ENCODE measurements around the gene MSH5. TPM values are rescaled to one million over a fixed set of nuclear protein-coding genes. Genes with fewer than 3 reads are reported as not detected.

The MSH5 gene
- total RNA-seq, 4 donors from 2014 or later = 7.8 to 13.8 (median 11.4) TPM

GRCh38 chr6:31811645-31812044 is 71.8 kb downstream of the MSH5 start:
- no peak overlapping the region for H3K4me3 ChIP-seq (ENCODE audit: low read depth, poor library complexity, severe bottlenecking)
- TF ChIP-seq CTCF (IDR thresholded peaks at IDR 0.05) (no peak), POLR2A (IDR thresholded peaks at IDR 0.05) (no peak)
- intact Hi-C loops (cut with DNase I; ENCODE audit: low total_unique reads) = no loop called here
- no peak for DNase-seq (ENCODE audit: low spot score in 2 of 2)
- WGBS, 2 donors = 90 to 91% methylated on average over 12 of the region's 12 CpGs

Small RNA genes lying within 50 kb of the gene (microRNA-seq; reads per million reads assigned to microRNA genes)
- 0 reads per million in 2 donors for gene MIR4646 (ENCODE audit: borderline number of aligned reads in 1 of 2, borderline replicate concordance in 2 of 2)

Other genes starting within 250 kb of the MSH5 start
- 1 to 10 TPM in 2 of 4 donors, under 1 TPM in 2; 0.61 to 2.6 (median 1.2) TPM for gene MICB, start 241.9 kb upstream of the MSH5 start, total RNA-seq
- gene MCCD1, start 211.0 kb upstream of the MSH5 start, total RNA-seq = not detected
- 100 to 1,000 TPM; 176 to 355 (median 238) TPM for gene DDX39B, start 198.0 kb upstream of the MSH5 start, total RNA-seq
- 1 to 10 TPM in 1 of 4 donors, under 1 TPM in 1, not detected in 2; 0.46 to 1.3 TPM for gene ATP6V1G2, start 193.4 kb upstream of the MSH5 start, total RNA-seq
- 10 to 100 TPM; 25.2 to 44.4 (median 28.5) TPM for gene NFKBIL1, start 192.4 kb upstream of the MSH5 start, total RNA-seq
- not detected for gene LTA, start 167.7 kb upstream of the MSH5 start, total RNA-seq
- gene TNF, start 164.4 kb upstream of the MSH5 start, total RNA-seq = 1 to 10 TPM in 1 of 4 donors, under 1 TPM in 3; 0.38 to 1.4 (median 0.59) TPM
- 1 to 10 TPM in 1 of 4 donors, not detected in 3; 1.1 TPM for gene LTB, start 157.6 kb upstream of the MSH5 start, total RNA-seq
- gene LST1, start 153.7 kb upstream of the MSH5 start, total RNA-seq = 1 to 10 TPM; 1.6 to 7.0 (median 4.4) TPM
- gene NCR3, start 147.0 kb upstream of the MSH5 start, total RNA-seq = not detected
- gene AIF1, start 124.8 kb upstream of the MSH5 start, total RNA-seq = 10 to 100 TPM in 1 of 4 donors, 1 to 10 TPM in 3; 4.8 to 13.7 (median 7.2) TPM
- 100 to 1,000 TPM in 1 of 4 donors, 10 to 100 TPM in 3; 57.4 to 131 (median 73.7) TPM for gene PRRC2A, start 119.3 kb upstream of the MSH5 start, total RNA-seq
- gene BAG6, start 87.3 kb upstream of the MSH5 start, total RNA-seq = 100 to 1,000 TPM; 255 to 338 (median 287) TPM
- gene APOM, start 84.1 kb upstream of the MSH5 start, total RNA-seq = 1 to 10 TPM; 1.7 to 7.2 (median 2.5) TPM
- gene C6orf47, start 79.2 kb upstream of the MSH5 start, total RNA-seq = 10 to 100 TPM; 35.8 to 39.9 (median 37.2) TPM
- gene GPANK1, start 75.0 kb upstream of the MSH5 start, total RNA-seq = 10 to 100 TPM; 22.3 to 32.5 (median 24.3) TPM
- gene CSNK2B, start 73.9 kb upstream of the MSH5 start, total RNA-seq = 100 to 1,000 TPM; 328 to 447 (median 416) TPM
- 10 to 100 TPM in 1 of 4 donors, 1 to 10 TPM in 3; 4.2 to 21.3 (median 7.1) TPM for gene LY6G5B, start 70.0 kb upstream of the MSH5 start, total RNA-seq
- gene LY6G5C, start 58.9 kb upstream of the MSH5 start, total RNA-seq = 1 to 10 TPM in 1 of 4 donors, not detected in 3; 1.6 TPM
- gene ABHD16A, start 36.7 kb upstream of the MSH5 start, total RNA-seq = 10 to 100 TPM; 49.9 to 61.8 (median 52.0) TPM
- gene LY6G6F, start 33.1 kb upstream of the MSH5 start, total RNA-seq = not detected
- gene LY6G6D, start 24.7 kb upstream of the MSH5 start, total RNA-seq = 1 to 10 TPM in 1 of 4 donors, not detected in 3; 9.5 TPM
- 100 to 1,000 TPM; 189 to 513 (median 237) TPM for gene LY6G6C, start 18.3 kb upstream of the MSH5 start, total RNA-seq
- 10 to 100 TPM in 1 of 4 donors, 1 to 10 TPM in 3; 6.0 to 10.5 (median 7.9) TPM for gene MPIG6B, start 16.6 kb upstream of the MSH5 start, total RNA-seq
- 100 to 1,000 TPM in 3 of 4 donors, 10 to 100 TPM in 1; 65.7 to 124 (median 106) TPM for gene DDAH2, start 10.7 kb upstream of the MSH5 start, total RNA-seq
- 100 to 1,000 TPM; 293 to 430 (median 393) TPM for gene CLIC1, start 3.5 kb upstream of the MSH5 start, total RNA-seq
- 10 to 100 TPM; 25.3 to 80.6 (median 55.3) TPM for gene SAPCD1, start 22.7 kb downstream of the MSH5 start, total RNA-seq
- 1 to 10 TPM in 3 of 4 donors, under 1 TPM in 1; 0.49 to 4.8 (median 1.4) TPM for gene VWA7, start 37.3 kb downstream of the MSH5 start, total RNA-seq
- gene VARS1, start 55.7 kb downstream of the MSH5 start, total RNA-seq = 10 to 100 TPM; 39.2 to 53.9 (median 46.9) TPM
- 10 to 100 TPM; 24.7 to 34.5 (median 28.7) TPM for gene LSM2, start 67.0 kb downstream of the MSH5 start, total RNA-seq
- gene HSPA1L, start 75.3 kb downstream of the MSH5 start, total RNA-seq = 1 to 10 TPM; 1.3 to 2.3 (median 1.8) TPM
- 100 to 1,000 TPM; 237 to 342 (median 321) TPM for gene HSPA1A, start 75.5 kb downstream of the MSH5 start, total RNA-seq
- 100 to 1,000 TPM; 378 to 549 (median 420) TPM for gene HSPA1B, start 87.7 kb downstream of the MSH5 start, total RNA-seq
- gene NEU1, start 122.8 kb downstream of the MSH5 start, total RNA-seq = 10 to 100 TPM; 29.1 to 47.6 (median 39.6) TPM
- gene SLC44A4, start 139.0 kb downstream of the MSH5 start, total RNA-seq = 1 to 10 TPM; 1.6 to 5.2 (median 3.2) TPM
- gene EHMT2, start 157.7 kb downstream of the MSH5 start, total RNA-seq = 10 to 100 TPM; 25.5 to 39.3 (median 33.6) TPM
- 1 to 10 TPM in 1 of 4 donors, under 1 TPM in 3; 0.25 to 1.6 (median 0.77) TPM for gene ZBTB12, start 162.1 kb downstream of the MSH5 start, total RNA-seq
- 1 to 10 TPM; 4.9 to 7.7 (median 6.7) TPM for gene C2, start 187.7 kb downstream of the MSH5 start, total RNA-seq
- 10 to 100 TPM in 1 of 4 donors, 1 to 10 TPM in 3; 1.4 to 13.1 (median 4.5) TPM for gene CFB, start 206.1 kb downstream of the MSH5 start, total RNA-seq
- 10 to 100 TPM; 53.2 to 88.2 (median 83.4) TPM for gene NELFE, start 219.0 kb downstream of the MSH5 start, total RNA-seq
- 10 to 100 TPM; 23.3 to 57.8 (median 32.3) TPM for gene SKIC2, start 219.2 kb downstream of the MSH5 start, total RNA-seq
- 10 to 100 TPM; 14.6 to 19.9 (median 16.4) TPM for gene DXO, start 232.1 kb downstream of the MSH5 start, total RNA-seq
- gene C4A, start 242.1 kb downstream of the MSH5 start, total RNA-seq = 10 to 100 TPM in 1 of 4 donors, 1 to 10 TPM in 3; 5.6 to 10.4 (median 7.4) TPM